GM12878 (cell line): ENCODE results near the gene CD79A. TPM values are rescaled to one million over a fixed set of nuclear protein-coding genes. Genes with fewer than 3 reads are reported as not detected.

Experiments
- ATAC-seq: fragments of 200-7000 bp; cut with Tn5 transposase; 3 replicates; pipeline ENCODE4 v1.9.1; 2020; ENCODE audit warnings: mild to moderate bottlenecking, moderate library complexity
- BruUV-seq: library from RNA; stranded (reverse); fragments of 400-500 nt; replicated peaks from 2 replicates; lab custom pipeline; 2021; lab: Mats Ljungman, UMichigan
- CTCF ChIA-PET: fragments of 300-600 bp; sonication (Branson Sonifier 250); formaldehyde crosslinking; extraction: SDS; loops from one replicate; lab custom pipeline; 2021; ENCODE audit warnings: inconsistent platforms; lab: Yijun Ruan, JAX
- POLR2A ChIA-PET: fragments of 350-600 bp; formaldehyde crosslinking; extraction: SDS; loops from one replicate; lab custom pipeline; 2021; ENCODE audit warnings: inconsistent platforms; lab: Charles Lee
- RAD21 ChIA-PET: fragments of 300-600 bp; sonication (Branson Sonifier 250); formaldehyde crosslinking; loops from one replicate; lab custom pipeline; 2023; ENCODE audit warnings: antibody characterized with exemption; ENCODE audit not compliant: unreplicated experiment; lab: Charles Lee
- SMC1A ChIA-PET: fragments of 300-600 bp; sonication (Branson Sonifier 250); formaldehyde crosslinking; loops from one replicate; lab custom pipeline; 2023; ENCODE audit not compliant: unreplicated experiment, uncharacterized antibody; lab: Charles Lee
- DNase-seq: peaks from one replicate; pipeline ENCODE4 v3.0.0-alpha.2; 2011; ENCODE audit warnings: low read depth, low spot score
- FAIRE-seq: peaks from 3 replicates; lab custom pipeline; 2011; peaks lifted over from hg19 to GRCh38; lab: Jason Lieb, UNC
- H2AFZ ChIP-seq: 2 replicates; pipeline ENCODE4 v1.6.0; 2011; ENCODE audit warnings: low read depth, low read length, control low read depth; ENCODE audit not compliant: control insufficient read depth
- H3K27ac ChIP-seq: 2 replicates; pipeline ENCODE4 v1.5.1; 2011; ENCODE audit warnings: control low read depth; ENCODE audit not compliant: control insufficient read depth, insufficient read depth
- H3K27me3 ChIP-seq, 2 experiments: replicated peaks in 1 of 2; 2 replicates each; pipeline versions ENCODE4 v1.6.0 to v1.6.1; 2011; ENCODE audit warnings: low read length in 1 of 2; ENCODE audit not compliant: control insufficient read depth in 2 of 2, insufficient read depth in 2 of 2
- H3K36me3 ChIP-seq, 2 experiments: 2 replicates each; pipeline ENCODE4 v1.5.1; 2011; ENCODE audit warnings: low read length in 1 of 2; ENCODE audit not compliant: control insufficient read depth in 2 of 2, insufficient read depth in 2 of 2
- H3K4me1 ChIP-seq: 2 replicates; pipeline ENCODE4 v1.6.1; 2011; ENCODE audit warnings: mild to moderate bottlenecking, low read length, moderate library complexity, mixed read lengths; ENCODE audit not compliant: control insufficient read depth, insufficient read depth
- H3K4me2 ChIP-seq: 2 replicates; pipeline ENCODE4 v1.6.0; 2011; ENCODE audit warnings: control low read depth; ENCODE audit not compliant: control insufficient read depth, insufficient read depth
- H3K4me3 ChIP-seq: fragments of 200-600 bp; sonication (generic); 2 replicates; pipeline ENCODE4 v1.5.1; 2016
- H3K79me2 ChIP-seq: 2 replicates; pipeline ENCODE4 v1.6.0; 2011; ENCODE audit warnings: low read length; ENCODE audit not compliant: control insufficient read depth, insufficient read depth
- H3K9ac ChIP-seq: 2 replicates; pipeline ENCODE4 v1.8.0; 2011; ENCODE audit warnings: low read length, control low read depth, mixed read lengths; ENCODE audit not compliant: control insufficient read depth, insufficient read depth
- H3K9me3 ChIP-seq: replicated peaks from 3 replicates; pipeline ENCODE4 v1.5.1; 2011; ENCODE audit warnings: mild to moderate bottlenecking, low read length; ENCODE audit not compliant: control insufficient read depth, insufficient read depth
- H4K20me1 ChIP-seq: 2 replicates; pipeline ENCODE4 v1.6.0; 2011; ENCODE audit not compliant: control insufficient read depth, insufficient read depth
- ATF2 ChIP-seq: IDR thresholded peaks from 2 replicates; pipeline ENCODE4 v1.6.1; 2012; ENCODE audit warnings: low read length, inconsistent platforms
- CHD4 ChIP-seq: fragments of 200-600 bp; sonication (generic); IDR thresholded peaks from 2 replicates; pipeline ENCODE4 v1.6.1; 2016; ENCODE audit warnings: mild to moderate bottlenecking
- CREB1 ChIP-seq: IDR thresholded peaks from 2 replicates; pipeline ENCODE4 v1.6.1; 2012; ENCODE audit warnings: low read depth, mild to moderate bottlenecking, inconsistent platforms
- EGR1 ChIP-seq, 2 experiments: IDR thresholded peaks; 1 replicate in 1 of 2; 2 replicates in 1 of 2; pipeline ENCODE4 v1.6.1; 2011 to 2012; ENCODE audit warnings: low read depth in 2 of 2, low read length in 2 of 2, borderline replicate concordance in 1 of 2, mild to moderate bottlenecking in 1 of 2, moderate library complexity in 1 of 2
- IKZF1 ChIP-seq: fragments of 450-650 bp; conservative IDR thresholded peaks from 2 replicates; pipeline ENCODE4 v1.6.1; 2017; ENCODE audit warnings: antibody characterized with exemption, mild to moderate bottlenecking
- IRF5 ChIP-seq: fragments of 450-650 bp; IDR thresholded peaks from 2 replicates; pipeline ENCODE4 v1.6.1; 2017; ENCODE audit warnings: borderline replicate concordance
- NR2F1 ChIP-seq: fragments of 450-650 bp; conservative IDR thresholded peaks from 2 replicates; pipeline ENCODE4 v1.6.1; 2017; ENCODE audit warnings: mild to moderate bottlenecking
- PAX5 ChIP-seq: IDR thresholded peaks from 2 replicates; pipeline ENCODE4 v1.6.1; 2011; ENCODE audit warnings: low read depth, low read length, borderline replicate concordance
- PAX8 ChIP-seq: fragments of 450-650 bp; IDR thresholded peaks from 2 replicates; pipeline ENCODE4 v1.6.1; 2017; ENCODE audit warnings: mild to moderate bottlenecking, moderate library complexity
- SRF ChIP-seq, 2 experiments: IDR thresholded peaks; 2 replicates each; pipeline ENCODE4 v1.6.1; 2011; ENCODE audit warnings: low read depth in 2 of 2, low read length in 2 of 2, mild to moderate bottlenecking in 1 of 2, moderate library complexity in 1 of 2
- SUPT20H ChIP-seq: IDR thresholded peaks from 2 replicates; pipeline ENCODE4 v1.6.1; 2011; ENCODE audit warnings: low read depth, mild to moderate bottlenecking, low read length, moderate library complexity, borderline replicate concordance; ENCODE audit not compliant: control insufficient read depth
- ZBTB4 ChIP-seq: fragments of 450-650 bp; formaldehyde crosslinking; IDR thresholded peaks from 2 replicates; pipeline ENCODE4 v1.4.0; 2022; ENCODE audit warnings: mild to moderate bottlenecking, moderate library complexity
- ZNF592 ChIP-seq: fragments of 450-650 bp; IDR thresholded peaks from 2 replicates; pipeline ENCODE4 v1.6.1; 2017; ENCODE audit warnings: mild to moderate bottlenecking, moderate library complexity
- whole genome bisulfite sequencing: methylation state at CpG from one replicate; pipeline ENCODE4 v1.1.6; 2016; ENCODE audit warnings: low lambda C conversion rate; ENCODE audit not compliant: insufficient replicate concordance, insufficient coverage; ENCODE audit errors: missing lambda C conversion rate; 5-methylcytosine and 5-hydroxymethylcytosine counted together
- in situ Hi-C: fragments of 300-500 bp; cut with MboI; formaldehyde crosslinking; loops from 9 replicates; pipeline ENCODE4 v1.14.3; 2018; ENCODE audit warnings: mixed read lengths
- intact Hi-C: fragments of 100-400 bp; cut with micrococcal nuclease; formaldehyde crosslinking; loops from one replicate; pipeline ENCODE4 v1.14.2; 2022; ENCODE audit not compliant: unreplicated experiment
- polyA plus RNA-seq, 11 experiments: library from polyadenylated mRNA; depleted of rRNA in 4 of 11; unstranded in 6 of 11; stranded (reverse) in 5 of 11; fragments of >200 nt; fragmentation: Nextera tagmentation in 4 of 11; fragmentation: Illumina TruSeq in 1 of 11; extraction: Ambion mirVana in 4 of 11; extraction: Trizol in 1 of 11; gene quantifications; 1 replicate in 1 of 11; 2 replicates in 10 of 11; pipeline versions ENCODE4 v1.2.1 to v1.2.3, GENCODE V29; 2011 to 2016; ENCODE audit warnings: inconsistent platforms in 2 of 11, missing spikeins in 2 of 11, low read depth in 1 of 11
- total RNA-seq, 4 experiments: library from RNA; depleted of rRNA in 3 of 4; stranded (reverse); fragments of >200 nt in 3 of 4; fragmentation: Illumina TruSeq in 1 of 4; extraction: Trizol in 1 of 4; gene quantifications; 2 replicates each; pipeline versions ENCODE4 v1.2.1 to v1.2.3, GENCODE V29; 2013 to 2021

Gene CD79A
- total and polyA plus RNA-seq, 10 of the 15 experiments (the other 5 are each of a cell fraction or from before 2014, with no cell fraction given), result 38.8 to 414 (median 282) TPM

GRCh38 chr19:41851456-41851855 lies 25.6 kb upstream of the CD79A start:
- DNase-seq, result no peak
- H3K27me3 ChIP-seq, result peaks cover 1 to 8% of the 10 kb centered on the region in 2 experiments; a peak in 3 of 4 replicates
- FAIRE-seq, result no peak
- in situ Hi-C loops, result no loop called here
- RAD21 ChIA-PET, result no interaction called here
- no peak overlapping the region for H3K9ac ChIP-seq
- no peaks in the 10 kb centered on the region; the same call in 2 of the 3 replicates for H3K9me3 ChIP-seq
- H3K27ac ChIP-seq, result no peak overlapping the region
- no peak overlapping the region for H2AFZ ChIP-seq
- ATAC-seq, result no peak
- H3K4me3 ChIP-seq, result no peak overlapping the region
- H3K36me3 ChIP-seq, result no peaks in the 10 kb centered on the region
- intact Hi-C loops, result no loop called here
- no peaks in the 10 kb centered on the region for H4K20me1 ChIP-seq
- POLR2A ChIA-PET, result no interaction called here
- SMC1A ChIA-PET, result no interaction called here
- CTCF ChIA-PET, result interaction anchor here (1.0 to 4.5 kb wide), 6 partner anchors 8 to 209 kb away, joined by 3 to 24 read pairs (median 4); no protein-coding TSS in a partner anchor
- no TSS peak for BruUV-seq
- 31% methylated on average over 4 of the region's 4 CpGs for WGBS
- no peaks in the 10 kb centered on the region for H3K4me1 ChIP-seq
- no peaks in the 10 kb centered on the region for H3K79me2 ChIP-seq
- TF ChIP-seq CREB1, result no peak
- no peak for TF ChIP-seq NR2F1
- TF ChIP-seq SUPT20H, result no peak
- no peak for TF ChIP-seq ZBTB4 (CRISPR knock-in tag)
- no peak for TF ChIP-seq ZNF592
- no peak for TF ChIP-seq SRF (IDR thresholded peaks at IDR 0.05; ENCODE audit: low read depth in 2 of 2, low read length in 2 of 2)
- TF ChIP-seq IRF5, result no peak
- no peak for TF ChIP-seq EGR1 (IDR thresholded peaks at IDR 0.05; ENCODE audit: borderline replicate concordance in 1 of 2, low read depth in 2 of 2, low read length in 2 of 2)
- no peak for TF ChIP-seq CHD4
- TF ChIP-seq PAX8, result no peak
- no peak for TF ChIP-seq PAX5
- no peak for TF ChIP-seq ATF2
- no peak for TF ChIP-seq IKZF1
- H3K4me2 ChIP-seq, result no peak overlapping the region
